Ishikawa (cell line): ENCODE results near the gene EFCAB7.

Experiments
- EGR1 ChIP-seq: IDR thresholded peaks from 2 replicates; pipeline ENCODE4 v1.6.1; 2012
- RAD21 ChIP-seq: IDR thresholded peaks from 2 replicates; pipeline ENCODE4 v1.6.1; 2012; ENCODE audit warnings: low read depth
- TAF1 ChIP-seq: IDR thresholded peaks from 2 replicates; pipeline ENCODE4 v1.6.1; 2012; ENCODE audit warnings: low read depth, mild to moderate bottlenecking

DNA sequence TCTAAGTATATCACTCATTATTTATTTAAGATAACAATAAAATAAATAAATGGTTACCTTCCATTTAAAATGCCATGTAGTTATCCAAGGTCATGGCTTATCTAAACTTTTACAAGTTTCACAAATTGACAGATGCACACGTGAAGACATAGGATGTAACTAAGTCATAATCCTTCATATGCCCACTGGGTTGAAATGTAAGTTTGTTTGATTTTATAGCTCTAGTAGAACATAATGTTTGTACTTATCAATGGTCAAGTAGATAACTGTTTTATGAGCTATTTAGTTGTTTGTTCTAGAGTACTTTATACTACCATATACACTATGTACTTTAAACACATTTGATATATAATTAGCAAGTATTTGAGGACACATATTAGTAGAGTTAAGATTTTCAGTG lies 43.3 kb upstream of the EFCAB7 start:
- no peak for TF ChIP-seq EGR1
- no peak for TF ChIP-seq RAD21
- no peak for TF ChIP-seq TAF1
